Hepatocyte (in vitro differentiated cells): ENCODE data around the gene SERINC5. TPM values are rescaled to one million over a fixed set of nuclear protein-coding genes. Genes with fewer than 3 reads are reported as not detected.
A peak's percentile ranks its signal among the peaks of the same experiment; 100 is the strongest.

Experiments
- DNase-seq: peaks from one replicate; pipeline ENCODE4 v3.0.0-alpha.2; 2016; ENCODE audit warnings: low spot score
- H2AFZ ChIP-seq: fragments of 200-600 bp; sonication (generic); 2 replicates; pipeline ENCODE4 v1.6.0; 2016; ENCODE audit warnings: antibody characterized with exemption, mild to moderate bottlenecking
- H3K27ac ChIP-seq: fragments of 200-600 bp; sonication (generic); 2 replicates; pipeline ENCODE4 v1.5.1; 2016; ENCODE audit warnings: mild to moderate bottlenecking
- H3K27me3 ChIP-seq: fragments of 200-600 bp; sonication (generic); 2 replicates; pipeline ENCODE4 v1.6.1; 2016
- H3K36me3 ChIP-seq: fragments of 200-600 bp; sonication (generic); replicated peaks from 2 replicates; pipeline ENCODE4 v1.5.1; 2016; ENCODE audit warnings: low read depth; ENCODE audit not compliant: insufficient read depth
- H3K4me1 ChIP-seq: fragments of 200-600 bp; sonication (generic); 2 replicates; pipeline ENCODE4 v1.5.1; 2016; ENCODE audit warnings: mild to moderate bottlenecking, moderate library complexity; ENCODE audit not compliant: insufficient read depth
- H3K4me2 ChIP-seq: fragments of 200-600 bp; sonication (generic); 2 replicates; pipeline ENCODE4 v1.6.0; 2016
- H3K4me3 ChIP-seq: fragments of 200-600 bp; sonication (generic); 2 replicates; pipeline ENCODE4 v1.5.1; 2016; ENCODE audit warnings: mild to moderate bottlenecking
- H3K79me2 ChIP-seq: fragments of 200-600 bp; sonication (generic); 2 replicates; pipeline ENCODE4 v1.6.0; 2017; ENCODE audit warnings: mild to moderate bottlenecking
- H3K9me2 ChIP-seq: fragments of 200-600 bp; sonication (generic); replicated peaks from 2 replicates; pipeline ENCODE4 v1.6.0; 2017; ENCODE audit warnings: mild to moderate bottlenecking; ENCODE audit not compliant: insufficient read depth
- H3K9me3 ChIP-seq: fragments of 200-600 bp; sonication (generic); 2 replicates; pipeline ENCODE4 v1.5.1; 2016; ENCODE audit warnings: low read depth, mild to moderate bottlenecking
- H4K20me1 ChIP-seq: fragments of 200-600 bp; sonication (generic); 2 replicates; pipeline ENCODE4 v1.6.0; 2016; ENCODE audit warnings: mild to moderate bottlenecking; ENCODE audit not compliant: insufficient read depth, poor library complexity, severe bottlenecking
- CTCF ChIP-seq: fragments of 200-600 bp; sonication (generic); IDR thresholded peaks from 2 replicates; pipeline ENCODE4 v1.5.1; 2016; ENCODE audit warnings: antibody characterized with exemption, mild to moderate bottlenecking; ENCODE audit not compliant: poor library complexity
- EZH2 ChIP-seq: fragments of 200-600 bp; sonication (generic); IDR thresholded peaks from 2 replicates; pipeline ENCODE4 v1.6.1; 2016; ENCODE audit warnings: antibody characterized with exemption, mild to moderate bottlenecking, borderline replicate concordance
- EZH2phosphoT487 ChIP-seq: fragments of 200-600 bp; sonication (generic); IDR thresholded peaks from one replicate; pipeline ENCODE4 v1.6.1; 2018; ENCODE audit warnings: antibody characterized with exemption, mild to moderate bottlenecking, low read depth, moderate library complexity; ENCODE audit not compliant: unreplicated experiment, severe bottlenecking
- WGBS: methylation state at CpG from one replicate; pipeline ENCODE4 v1.1.6; 2016; ENCODE audit warnings: low lambda C conversion rate; ENCODE audit errors: missing lambda C conversion rate; 5-methylcytosine and 5-hydroxymethylcytosine counted together
- polyA plus RNA-seq: library from polyadenylated mRNA; unstranded; fragments of >200 nt; fragmentation: Nextera tagmentation; extraction: Ambion mirVana; gene quantifications from 2 replicates; pipeline ENCODE4 v1.2.1, GENCODE V29; 2016
- total RNA-seq: library from RNA; depleted of rRNA; stranded (reverse); fragments of >200 nt; gene quantifications from 2 replicates; pipeline ENCODE4 v1.2.3, GENCODE V29; 2014

Gene SERINC5
- total and polyA plus RNA-seq, 2 experiments from 2014 or later, result 19.3 to 70.2 TPM

GRCh38 chr5:80269991-80270438 is 14.2 kb upstream of the SERINC5 start:
- H3K9me3 ChIP-seq, result no peaks in the 10 kb centered on the region
- no peak overlapping the region for H3K4me2 ChIP-seq
- no peaks in the 10 kb centered on the region for H3K27me3 ChIP-seq
- H3K4me1 ChIP-seq, result no peaks in the 10 kb centered on the region
- no peaks in the 10 kb centered on the region for H3K9me2 ChIP-seq
- no peak for DNase-seq
- no peaks in the 10 kb centered on the region for H3K36me3 ChIP-seq
- H4K20me1 ChIP-seq, result no peaks in the 10 kb centered on the region
- no peak for TF ChIP-seq EZH2phosphoT487
- TF ChIP-seq CTCF, result no peak
- no peak for TF ChIP-seq EZH2
- no peaks in the 10 kb centered on the region for H3K79me2 ChIP-seq
- no peak overlapping the region for H3K4me3 ChIP-seq
- no peak overlapping the region for H3K27ac ChIP-seq
- no peak overlapping the region for H2AFZ ChIP-seq
- WGBS, result 94% methylated on average over 8 of the region's 8 CpGs

GRCh38 chr5:80268916-80269315 is 13.1 kb upstream of the SERINC5 start:
- no peaks in the 10 kb centered on the region for H3K79me2 ChIP-seq
- DNase-seq, result no peak
- TF ChIP-seq CTCF (no peak), EZH2phosphoT487 (no peak), EZH2 (no peak)
- H4K20me1 ChIP-seq, result no peaks in the 10 kb centered on the region
- H2AFZ ChIP-seq, result peak overlapping the region; percentile 39
- H3K9me3 ChIP-seq, result no peaks in the 10 kb centered on the region
- 48% methylated on average over 5 of the region's 5 CpGs for WGBS
- no peak overlapping the region for H3K4me3 ChIP-seq
- no peaks in the 10 kb centered on the region for H3K9me2 ChIP-seq
- H3K36me3 ChIP-seq, result no peaks in the 10 kb centered on the region
- H3K4me1 ChIP-seq, result no peaks in the 10 kb centered on the region
- no peaks in the 10 kb centered on the region for H3K27me3 ChIP-seq
- no peak overlapping the region for H3K4me2 ChIP-seq
- H3K27ac ChIP-seq, result peak overlapping the region; percentile 23

- Histone ChIP-seq H3K4me1 (no peaks in the 10 kb centered on the region), H3K27ac (no peak overlapping the region), H3K79me2 (no peaks in the 10 kb centered on the region), H3K4me2 (no peak overlapping the region), H3K27me3 (no peaks in the 10 kb centered on the region), H3K9me2 (no peaks in the 10 kb centered on the region), H4K20me1 (no peaks in the 10 kb centered on the region), H3K4me3 (no peak overlapping the region), H3K36me3 (no peaks in the 10 kb centered on the region), H2AFZ (no peak overlapping the region), H3K9me3 (no peaks in the 10 kb centered on the region)
- TF ChIP-seq EZH2 (no peak), CTCF (no peak), EZH2phosphoT487 (no peak)
- DNase-seq, result no peak
- 69% methylated on average over 2 of the region's 2 CpGs for WGBS
Measured at GRCh38 chr5:80266566-80266965, 10.7 kb upstream of the SERINC5 start.

GRCh38 chr5:80260461-80260860 is 4.6 kb upstream of the SERINC5 start:
- Histone ChIP-seq H3K79me2 (peaks cover 8% of the 10 kb centered on the region), H3K4me1 (peaks cover 8% of the 10 kb centered on the region), H3K36me3 (no peaks in the 10 kb centered on the region), H3K9me3 (no peaks in the 10 kb centered on the region), H3K4me3 (no peak overlapping the region), H3K4me2 (no peak overlapping the region), H3K9me2 (no peaks in the 10 kb centered on the region), H4K20me1 (no peaks in the 10 kb centered on the region), H2AFZ (no peak overlapping the region), H3K27me3 (no peaks in the 10 kb centered on the region), H3K27ac (no peak overlapping the region)
- TF ChIP-seq EZH2 (no peak), EZH2phosphoT487 (no peak), CTCF (no peak)
- 100% methylated on average over 1 of the region's 1 CpG for WGBS
- no peak for DNase-seq
